OCI-LY3 (cell line): ENCODE measurements around the gene HCRT.
"Not testable (repeated sequence)": the region's sequence is repeated elsewhere in the genome, so short reads cannot be mapped to it uniquely, and the experiment has no call there.

Source experiments
- H2AFZ ChIP-seq: fragments of 200-600, 300-600 bp; shearing (Covaris generic); 2 replicates; pipeline ENCODE4 v1.6.0; 2014; ENCODE audit warnings: antibody characterized with exemption, low read depth, low read length
- H3K27ac ChIP-seq: fragments of 200-600, 300-600 bp; sonication (generic); 2 replicates; pipeline ENCODE4 v1.5.1; 2014; ENCODE audit warnings: mild to moderate bottlenecking, low read length, moderate library complexity, mixed read lengths
- H3K27me3 ChIP-seq: fragments of 200-600, 300-600 bp; sonication (generic); 2 replicates; pipeline ENCODE4 v1.6.1; 2014; ENCODE audit warnings: low read depth, low read length, mixed read lengths
- H3K36me3 ChIP-seq: fragments of 200-600, 300-600 bp; sonication (generic); replicated peaks from 2 replicates; pipeline ENCODE3; 2014; ENCODE audit warnings: low read depth, low read length, mixed read lengths
- H3K4me1 ChIP-seq: fragments of 300-600, 200-600 bp; sonication (generic); 2 replicates; pipeline ENCODE4 v1.6.1; 2014; ENCODE audit warnings: low read length, mixed read lengths
- H3K4me2 ChIP-seq: fragments of 200-600, 300-600 bp; sonication (generic); 2 replicates; pipeline ENCODE4 v1.6.1; 2014; ENCODE audit warnings: low read length, mixed read lengths
- H3K4me3 ChIP-seq: fragments of 300-600, 200-600 bp; sonication (generic); 2 replicates; pipeline ENCODE4 v1.5.1; 2014; ENCODE audit warnings: antibody characterized with exemption, mild to moderate bottlenecking, low read length, moderate library complexity
- H3K79me2 ChIP-seq: fragments of 300-600, 200-600 bp; shearing (Covaris generic); 2 replicates; pipeline ENCODE4 v1.6.1; 2014; ENCODE audit warnings: mild to moderate bottlenecking, low read length, mixed read lengths
- H3K9ac ChIP-seq: fragments of 300-600, 200-600 bp; shearing (Covaris generic); 2 replicates; pipeline ENCODE4 v1.6.0; 2014; ENCODE audit warnings: mild to moderate bottlenecking, low read length, moderate library complexity
- H3K9me3 ChIP-seq: fragments of 200-600, 300-600 bp; shearing (Covaris generic); 2 replicates; pipeline ENCODE4 v1.6.1; 2014; ENCODE audit warnings: low read length, mixed read lengths; ENCODE audit not compliant: insufficient read depth
- H4K20me1 ChIP-seq: fragments of 200-600, 300-600 bp; sonication (generic); 2 replicates; pipeline ENCODE4 v1.6.1; 2016; ENCODE audit warnings: low read length, mixed read lengths; ENCODE audit not compliant: insufficient read depth
- CTCF ChIP-seq: fragments of 200-600, 300-600 bp; sonication (generic); IDR thresholded peaks from 2 replicates; pipeline ENCODE4 v1.5.1; 2014; ENCODE audit warnings: antibody characterized with exemption, low read length, low read depth
- EZH2phosphoT487 ChIP-seq: fragments of 200-600 bp; shearing (Covaris generic); IDR thresholded peaks from 2 replicates; pipeline ENCODE4 v1.6.1; 2018; ENCODE audit warnings: antibody characterized with exemption, mixed run types, low read depth

Gene HCRT

DNA sequence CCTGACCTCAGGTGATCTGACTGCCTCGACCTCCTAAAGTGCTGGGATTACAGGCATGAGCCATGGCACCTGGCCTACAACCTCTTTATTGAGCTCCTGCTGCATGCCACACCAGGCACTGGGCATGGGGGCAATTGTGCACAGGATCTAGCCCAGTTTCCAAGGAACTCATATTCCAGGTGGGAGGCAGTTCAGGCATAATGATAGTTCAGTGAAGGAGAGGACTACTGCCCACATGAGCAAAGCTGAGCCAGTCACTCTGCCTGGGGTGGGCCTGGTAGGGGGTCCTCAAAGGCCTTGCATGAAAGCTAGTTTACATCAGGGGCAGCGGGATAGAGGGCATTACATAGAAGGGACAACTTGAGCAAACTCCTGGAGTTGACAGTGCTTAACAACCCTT lies 2.6 kb upstream of the HCRT start:
- H3K9ac ChIP-seq: no peak overlapping the region
- no peak overlapping the region for H2AFZ ChIP-seq
- TF ChIP-seq EZH2phosphoT487: no peak
- H3K9me3 ChIP-seq: no peaks in the 10 kb centered on the region
- H3K4me2 ChIP-seq: no peak overlapping the region
- H3K27ac ChIP-seq: no peak overlapping the region
- H3K4me1 ChIP-seq: peaks cover 25% of the 10 kb centered on the region
- H4K20me1 ChIP-seq: no peaks in the 10 kb centered on the region
- H3K27me3 ChIP-seq: no peaks in the 10 kb centered on the region
- no peaks in the 10 kb centered on the region for H3K36me3 ChIP-seq
- H3K4me3 ChIP-seq: no peak overlapping the region
- H3K79me2 ChIP-seq: no peaks in the 10 kb centered on the region

GRCh38 chr17:42186191-42186590 lies 939 bp upstream of the HCRT start:
- not testable (repeated sequence) for H3K4me3 ChIP-seq, H2AFZ ChIP-seq, H3K27ac ChIP-seq, H3K9me3 ChIP-seq, H3K79me2 ChIP-seq, H3K4me2 ChIP-seq, H3K27me3 ChIP-seq, H3K9ac ChIP-seq, H4K20me1 ChIP-seq, H3K36me3 ChIP-seq
- peaks cover 34% of the 10 kb centered on the region for H3K4me1 ChIP-seq

DNA sequence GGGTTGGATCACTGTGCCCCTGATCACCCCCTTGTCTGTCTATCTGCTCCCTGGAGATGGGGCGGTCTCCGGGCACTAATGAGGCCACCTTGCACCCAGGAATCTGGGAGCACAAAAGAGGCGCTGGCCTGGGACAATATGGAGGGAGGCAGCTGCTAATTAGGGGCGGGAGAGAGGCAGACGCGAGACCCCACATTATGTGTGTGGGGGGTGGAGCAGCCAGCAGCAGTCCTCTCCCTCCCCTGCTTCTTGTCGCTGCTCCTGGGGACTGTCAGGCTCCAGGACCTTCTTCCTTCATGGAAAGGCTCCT lies 324 bp upstream of the HCRT start:
- Histone ChIP-seq H3K9ac (no peak overlapping the region), H2AFZ (no peak overlapping the region), H3K4me3 (no peak overlapping the region), H3K9me3 (no peaks in the 10 kb centered on the region), H3K27me3 (no peaks in the 10 kb centered on the region), H3K36me3 (no peaks in the 10 kb centered on the region), H3K4me1 (peaks cover 36% of the 10 kb centered on the region), H3K27ac (no peak overlapping the region), H3K4me2 (no peak overlapping the region), H4K20me1 (no peaks in the 10 kb centered on the region), H3K79me2 (no peaks in the 10 kb centered on the region)
- TF ChIP-seq CTCF (no peak), EZH2phosphoT487 (no peak)

GRCh38 chr17:42183741-42184711 lies 1.2 kb downstream of the HCRT start:
- TF ChIP-seq CTCF (peak; percentile 70), EZH2phosphoT487 (no peak)
- Histone ChIP-seq H3K36me3 (no peaks in the 10 kb centered on the region), H3K4me3 (peak overlapping the region; percentile 84), H2AFZ (peak overlapping the region; percentile 77), H3K27me3 (no peaks in the 10 kb centered on the region), H3K4me2 (peak overlapping the region; percentile 79), H3K9ac (peak overlapping the region; percentile 78), H3K79me2 (no peaks in the 10 kb centered on the region), H4K20me1 (no peaks in the 10 kb centered on the region), H3K9me3 (no peaks in the 10 kb centered on the region), H3K27ac (peak overlapping the region; percentile 69), H3K4me1 (peaks cover 44% of the 10 kb centered on the region)

GRCh38 chr17:42182927-42183734 lies 2.1 kb downstream of the HCRT start:
- peak overlapping the region; percentile 84 for H3K4me3 ChIP-seq
- peak overlapping the region; percentile 79 for H3K4me2 ChIP-seq
- H3K36me3 ChIP-seq: no peaks in the 10 kb centered on the region
- H3K27me3 ChIP-seq: no peaks in the 10 kb centered on the region
- H2AFZ ChIP-seq: peak overlapping the region; percentile 77; the same call in 1 of the 2 replicates
- H3K27ac ChIP-seq: peak overlapping the region; percentile 69
- H3K4me1 ChIP-seq: peaks cover 53% of the 10 kb centered on the region
- H4K20me1 ChIP-seq: no peaks in the 10 kb centered on the region
- H3K9ac ChIP-seq: peak overlapping the region; percentile 78
- H3K9me3 ChIP-seq: no peaks in the 10 kb centered on the region
- TF ChIP-seq CTCF: no peak
- no peak for TF ChIP-seq EZH2phosphoT487
- H3K79me2 ChIP-seq: no peaks in the 10 kb centered on the region
